RPMI7951 (cell line): ENCODE measurements around the gene ITGB4. TPM values are rescaled to one million over a fixed set of nuclear protein-coding genes. Genes with fewer than 3 reads are reported as not detected.

ENCODE experiments used
- DNase-seq: peaks from one replicate; pipeline ENCODE4 v3.0.0-alpha.2; 2012; ENCODE audit warnings: low read depth
- total RNA-seq: library from RNA; depleted of rRNA; stranded (reverse); fragments of >200 nt; shearing (Covaris generic); gene quantifications from 2 replicates; pipeline ENCODE4 v1.2.3, GENCODE V29; 2014; rRNA removed

The ITGB4 gene
- total RNA-seq = 0.36 and 0.39 TPM in 2 replicates

DNA sequence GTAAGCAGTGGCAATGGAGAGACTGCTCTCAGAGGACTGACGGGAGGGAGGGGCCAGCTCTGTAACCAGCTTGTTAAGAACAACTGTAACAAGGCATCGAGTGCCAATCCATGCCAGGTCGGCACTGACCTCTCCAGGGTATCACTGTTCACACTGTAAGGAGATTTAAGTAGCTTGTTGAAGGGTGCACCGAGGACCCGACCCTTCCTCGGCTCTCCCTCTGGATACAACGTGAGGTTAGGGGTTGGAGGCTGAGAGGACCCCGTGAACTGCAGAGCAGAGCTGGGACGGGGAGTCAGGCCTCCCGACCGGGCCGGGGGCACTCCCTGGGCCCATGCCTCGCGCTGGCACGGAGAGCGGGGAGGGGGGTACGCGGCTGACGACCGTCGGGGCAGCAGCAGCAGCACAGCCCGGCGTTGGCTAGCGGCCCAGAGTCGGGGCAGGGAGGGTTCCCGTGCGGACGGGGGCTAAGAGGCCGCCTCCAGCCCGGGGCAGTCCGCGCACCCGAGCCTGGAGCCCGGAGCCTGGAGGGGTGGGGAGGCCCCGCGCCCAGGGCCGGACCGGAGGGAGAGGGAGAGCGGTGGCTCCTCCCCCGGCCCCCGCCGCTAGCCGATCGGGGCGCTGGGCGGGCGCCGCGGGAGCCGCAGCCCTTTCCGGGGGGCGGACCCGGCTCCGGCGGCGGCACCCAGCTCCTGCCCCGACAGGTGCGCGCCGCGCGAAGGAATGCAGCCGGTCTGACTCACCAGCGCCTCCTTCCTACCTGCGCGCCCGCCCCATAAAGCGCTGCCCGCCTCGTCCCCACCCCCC, at the start of gene ITGB4:
TSS of gene ITGB4 (plus strand) at position 804 of the 807 bp plus-strand sequence. CDS start 3,245 bp downstream, outside the sequence.
- no peak for DNase-seq

DNA sequence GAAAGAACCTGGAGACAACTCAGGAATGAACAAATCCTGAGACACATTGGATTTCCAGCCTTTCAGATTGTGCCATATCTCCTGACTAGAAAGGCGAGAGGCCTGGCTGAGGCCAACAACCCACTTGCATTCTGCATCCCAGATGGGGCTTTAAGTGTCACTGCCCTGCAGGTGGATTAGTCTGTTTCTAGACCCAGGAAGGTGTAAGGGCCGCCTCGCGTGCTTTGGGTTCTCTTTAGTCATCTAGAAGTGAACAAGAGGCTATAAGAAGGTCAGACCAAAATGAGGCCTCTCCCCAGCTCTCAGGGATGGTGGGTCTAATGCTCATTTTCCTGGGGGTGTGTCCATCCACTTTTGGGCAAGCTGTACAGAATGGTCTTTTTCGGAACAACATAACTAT, 49.2 kb upstream of the ITGB4 start:
- no peak for DNase-seq

DNA sequence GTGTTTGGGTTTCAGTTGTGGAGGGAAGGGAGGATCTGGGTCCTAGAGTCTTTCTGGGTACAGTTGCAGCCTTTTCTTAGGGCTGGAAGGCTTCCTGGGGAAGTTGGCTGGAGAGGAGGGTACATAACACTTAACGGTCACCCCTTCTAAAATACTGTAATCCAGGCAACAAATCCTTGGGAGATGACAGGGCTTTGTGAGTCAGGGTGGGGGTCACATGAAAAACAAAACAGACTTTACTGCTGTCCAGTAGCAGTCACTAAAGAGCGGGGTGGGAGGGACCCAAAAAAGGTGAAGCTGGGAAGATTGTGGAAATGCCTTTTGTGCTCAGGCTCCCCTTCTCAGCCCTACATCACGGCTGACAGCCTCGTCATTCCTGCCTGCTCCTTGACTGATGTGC, 47.8 kb upstream of the ITGB4 start:
- no peak for DNase-seq

DNA sequence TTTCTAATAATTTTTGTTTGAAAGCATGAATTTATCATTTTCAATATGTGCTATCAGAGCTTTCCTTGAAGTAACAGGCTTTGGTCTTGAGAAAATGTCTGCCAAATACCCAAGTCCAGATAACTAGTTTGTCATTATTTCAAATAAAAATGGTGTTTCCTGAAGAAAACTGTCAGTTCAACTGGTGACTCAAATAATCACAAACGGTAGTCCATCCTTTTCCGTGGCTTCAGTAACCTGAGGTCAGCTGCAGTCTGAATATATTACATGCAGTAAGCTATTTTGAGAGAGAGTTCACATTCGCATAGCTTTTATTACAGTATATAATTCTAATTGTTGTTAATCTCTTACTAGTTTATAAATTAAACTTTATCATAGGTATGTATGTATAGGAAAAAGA, 44.8 kb upstream of the ITGB4 start:
- DNase-seq = no peak

DNA sequence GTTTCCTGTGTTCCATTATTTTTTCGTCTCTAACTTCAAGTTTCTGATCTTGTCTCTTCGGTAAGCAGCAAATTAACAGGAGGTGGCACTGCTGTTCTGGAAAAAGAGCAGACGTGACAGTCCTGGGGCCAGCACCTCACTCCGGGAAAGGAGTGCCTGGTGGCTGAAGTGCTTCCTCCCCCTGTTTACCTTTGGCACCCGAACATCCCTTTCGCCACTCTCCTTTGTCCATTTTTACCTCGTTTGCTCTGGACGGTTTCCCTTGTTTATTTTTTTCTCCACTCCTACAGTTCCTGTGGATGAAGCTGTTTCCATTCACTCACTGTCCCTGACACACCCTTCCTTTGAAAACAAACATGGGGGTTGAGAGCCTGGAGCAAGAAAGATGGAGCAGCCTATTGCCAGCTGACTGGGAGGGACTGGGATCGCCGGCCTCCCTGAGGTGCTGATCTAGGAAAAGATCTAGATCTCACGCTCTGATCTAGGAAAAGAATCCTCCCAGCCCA, 41.5 kb upstream of the ITGB4 start:
- no peak for DNase-seq

DNA sequence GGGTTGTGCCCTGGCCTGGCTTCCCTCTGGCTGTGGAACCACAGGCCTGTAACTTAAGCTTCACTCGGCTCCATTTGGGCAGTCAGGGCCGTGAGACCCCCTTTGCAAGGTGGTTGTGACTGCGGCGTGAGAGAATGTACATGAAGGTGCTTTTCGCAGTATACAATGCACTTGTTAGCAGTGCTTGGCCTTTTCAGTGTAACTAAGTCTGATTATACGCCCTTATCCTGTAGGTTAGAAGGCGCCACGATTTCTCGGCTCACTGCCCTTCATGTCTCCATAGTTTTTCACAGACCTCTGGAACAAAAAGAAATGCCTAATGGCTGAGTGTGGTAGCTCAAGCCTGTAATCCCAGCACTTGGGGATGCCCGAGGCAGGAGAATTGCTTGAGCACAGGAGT, 40.8 kb upstream of the ITGB4 start:
- DNase-seq = no peak

DNA sequence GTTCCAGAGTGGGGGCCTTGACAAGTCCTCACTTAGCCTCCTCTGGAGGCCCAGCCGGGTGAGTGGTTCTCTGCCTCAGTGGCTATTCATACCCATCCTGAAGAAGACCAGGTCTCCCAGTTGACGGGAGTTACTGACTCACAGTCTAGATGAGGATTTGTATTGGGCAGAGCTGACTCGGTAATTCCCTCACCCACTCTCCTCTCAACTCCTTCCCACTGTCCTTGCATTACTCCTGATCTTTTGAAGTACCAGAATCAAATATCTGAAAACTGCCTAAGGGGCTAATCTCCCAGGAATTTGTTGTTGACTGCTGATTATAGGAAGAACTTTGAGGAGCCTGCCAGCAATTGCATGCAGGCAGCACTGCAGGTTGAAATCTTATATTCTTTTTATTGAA, 40.0 kb upstream of the ITGB4 start:
- peak; percentile 64 for DNase-seq

DNA sequence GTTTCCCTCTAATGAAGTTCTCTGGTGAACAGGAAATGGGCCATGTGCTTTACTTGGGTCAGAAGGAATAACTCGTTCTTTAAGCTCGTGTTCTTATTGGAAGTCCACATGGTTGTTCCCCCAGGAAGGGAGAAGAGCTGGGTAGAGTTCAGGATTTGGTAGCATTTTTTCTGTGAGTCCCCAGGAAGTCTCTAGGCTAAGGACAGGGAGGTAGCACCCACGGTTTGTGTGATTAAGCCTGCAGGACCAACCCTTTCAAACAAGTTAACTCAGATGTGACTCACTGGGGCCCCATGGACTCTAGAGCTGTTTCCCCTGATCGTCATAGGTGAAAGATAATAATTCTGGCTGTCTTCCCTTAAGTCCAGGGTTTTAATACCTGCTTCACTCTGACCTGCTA, 37.7 kb upstream of the ITGB4 start:
- peak; percentile 72 for DNase-seq

DNA sequence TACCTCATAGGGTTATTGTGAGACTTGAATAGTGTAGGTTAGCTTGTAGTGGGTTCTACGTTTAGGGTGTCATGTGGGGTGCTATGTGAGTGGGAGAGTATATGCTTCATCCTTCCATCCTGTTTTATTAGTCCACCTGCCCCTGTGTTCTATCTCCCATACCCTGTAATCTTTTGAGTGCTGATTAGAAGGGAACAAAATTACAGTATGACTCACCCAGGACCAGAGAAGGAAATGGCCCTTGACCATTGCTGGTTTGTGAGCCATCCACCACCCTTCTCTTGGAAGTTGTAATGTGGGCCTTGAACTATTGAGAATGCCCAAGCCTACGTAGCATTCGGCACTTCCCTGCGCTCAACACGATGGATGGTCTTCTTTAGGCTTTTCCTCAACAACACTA, 37.0 kb upstream of the ITGB4 start:
- DNase-seq = no peak

DNA sequence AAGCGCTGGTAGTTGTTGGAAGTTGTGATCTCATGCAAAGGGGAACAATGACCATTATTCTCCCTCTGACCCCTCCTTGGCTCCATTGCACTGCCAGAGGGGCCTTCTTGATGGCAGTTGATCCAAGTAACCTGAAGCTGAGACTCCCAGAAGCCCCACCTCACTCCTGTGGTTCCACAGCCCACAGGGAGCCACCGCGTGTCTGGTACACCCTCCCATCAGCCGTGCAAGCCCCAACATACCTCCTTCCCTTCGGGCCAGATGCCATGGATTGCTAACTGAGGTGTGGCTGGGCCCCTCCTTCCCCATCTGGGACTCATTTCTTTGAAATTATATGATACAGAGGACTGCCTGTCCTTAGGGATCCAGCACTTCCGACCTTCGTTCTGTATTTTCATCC, 36.3 kb upstream of the ITGB4 start:
- DNase-seq = peak; percentile 50

DNA sequence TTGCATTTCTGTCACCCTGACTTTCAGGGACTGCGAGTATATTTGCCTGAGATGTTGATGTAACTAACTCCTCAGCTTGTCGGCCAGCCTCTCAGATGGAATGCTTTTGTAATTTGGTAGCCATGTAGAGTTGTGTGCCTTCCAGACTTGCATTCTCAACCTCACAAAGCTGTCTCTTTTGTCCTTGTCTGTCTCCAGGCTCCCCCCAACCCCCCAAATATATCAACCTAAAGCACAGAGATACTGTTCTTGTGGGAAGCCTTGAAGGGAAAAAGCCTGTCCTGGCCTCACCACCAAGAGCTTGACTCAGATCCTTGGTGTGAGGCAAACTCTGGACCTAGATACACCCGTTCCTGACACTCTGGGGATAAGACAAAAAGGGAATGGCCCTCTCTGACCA, 35.8 kb upstream of the ITGB4 start:
- no peak for DNase-seq

DNA sequence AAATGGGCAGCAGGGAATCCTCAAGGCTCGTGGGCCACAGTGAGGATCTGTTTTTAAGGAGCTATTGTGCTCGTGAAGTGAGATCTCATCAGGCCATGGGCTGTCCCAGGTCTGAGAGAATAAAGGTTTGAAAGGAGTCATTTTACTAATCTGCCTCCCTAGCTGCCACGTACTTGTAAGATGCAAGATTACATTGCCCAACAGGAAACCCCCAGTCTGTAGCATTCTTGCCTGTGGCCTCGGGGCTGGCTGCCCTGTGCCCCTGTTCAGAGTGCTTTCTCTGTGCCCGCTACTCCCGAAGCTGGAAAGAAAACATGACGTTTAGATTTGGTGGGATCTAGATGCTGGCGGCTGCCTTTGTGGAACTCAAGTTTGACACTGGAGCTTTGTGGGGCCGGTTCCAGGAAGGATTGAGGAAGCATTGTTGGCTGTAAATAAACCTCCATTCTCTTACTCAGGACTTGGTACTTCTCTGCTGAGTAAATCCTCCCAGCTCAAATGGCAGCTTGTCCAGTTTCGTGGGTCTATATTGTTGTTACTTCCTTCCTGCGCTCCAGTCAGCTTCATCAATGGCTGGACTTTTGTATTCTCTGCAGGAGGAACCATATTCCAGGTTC, 32.9 kb upstream of the ITGB4 start:
- DNase-seq = peak; percentile 48

DNA sequence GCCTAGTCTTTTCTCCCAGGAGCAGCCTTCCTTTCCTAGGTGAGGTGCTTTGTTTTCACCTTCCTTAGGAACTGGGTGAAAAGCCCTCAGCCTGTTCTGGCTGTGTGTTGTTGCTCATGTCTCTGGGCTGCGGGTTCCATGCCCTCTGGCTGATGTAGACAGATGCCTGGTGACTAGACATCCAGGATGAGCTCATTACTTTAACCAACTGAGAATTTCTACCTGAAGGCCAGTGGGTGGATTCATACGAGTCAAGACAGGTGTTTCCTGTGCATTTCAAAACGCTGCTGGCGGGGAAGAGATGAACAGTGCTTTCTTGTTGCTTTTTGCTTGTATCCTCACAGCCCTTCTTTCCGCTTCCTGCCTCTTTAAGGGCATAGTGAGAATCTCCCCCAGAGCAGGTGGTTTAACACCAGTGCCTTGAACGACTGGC, 31.8 kb upstream of the ITGB4 start:
- DNase-seq = no peak

DNA sequence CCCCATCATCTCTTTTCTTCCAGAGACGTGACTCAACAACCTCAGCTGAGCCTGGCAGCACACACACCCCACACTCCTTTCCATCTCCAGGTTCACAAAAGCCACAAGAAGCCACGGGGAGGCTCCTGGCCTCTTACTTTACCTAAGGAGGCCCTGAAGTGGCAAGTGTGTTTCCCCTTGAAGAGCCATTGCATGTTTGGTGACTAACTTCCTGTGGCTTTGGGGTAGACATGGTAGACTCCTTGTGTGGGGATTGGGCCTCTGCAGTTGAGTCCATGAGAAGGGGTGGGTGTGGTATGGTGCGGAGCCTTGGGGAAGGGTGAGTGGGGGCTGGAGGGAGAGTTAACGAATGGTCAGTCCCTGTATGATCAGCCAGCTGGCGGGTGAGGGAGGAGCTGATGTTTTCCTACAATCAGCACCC, 29.9 kb upstream of the ITGB4 start:
- DNase-seq = peak; percentile 95

DNA sequence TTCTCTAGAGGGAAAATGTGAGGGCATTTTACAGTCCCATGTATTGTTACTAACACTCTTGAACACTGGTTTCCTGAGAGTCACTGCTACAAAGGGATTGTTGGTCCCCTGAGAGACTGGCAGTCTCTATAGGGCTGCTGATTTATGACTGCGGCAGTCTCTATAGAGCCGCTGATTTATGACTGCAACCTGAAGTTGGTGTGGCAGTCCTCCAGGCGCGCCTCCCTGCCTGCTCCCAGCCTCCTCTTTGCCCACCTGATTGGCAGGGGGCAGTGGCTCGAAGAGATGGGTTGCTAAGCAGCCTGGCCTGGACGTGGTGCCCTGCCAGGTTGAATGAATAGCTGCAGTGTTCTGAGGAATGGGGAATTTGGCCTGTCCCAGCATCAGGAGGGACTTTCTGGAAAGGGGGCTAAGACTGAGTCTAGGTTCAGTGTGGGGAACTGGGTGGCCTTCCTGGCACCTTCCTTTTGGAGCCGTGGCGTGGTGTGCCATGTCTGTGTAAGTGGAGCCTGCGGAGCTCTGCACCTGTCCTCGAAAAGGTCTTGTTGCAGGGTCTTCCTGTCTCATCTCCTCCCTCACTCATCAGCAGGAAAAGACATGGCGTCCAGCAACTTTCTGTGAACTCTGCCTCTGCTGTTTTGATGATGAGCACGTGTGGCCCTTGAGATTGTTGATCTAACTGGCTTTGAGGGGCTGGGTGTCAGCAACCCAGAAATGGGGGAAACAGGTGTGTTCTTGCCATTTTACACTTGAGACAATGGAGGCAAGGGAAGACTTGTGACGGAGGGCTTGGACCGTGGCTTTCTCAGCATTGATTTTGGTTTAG, 29.2 kb upstream of the ITGB4 start:
- no peak for DNase-seq

DNA sequence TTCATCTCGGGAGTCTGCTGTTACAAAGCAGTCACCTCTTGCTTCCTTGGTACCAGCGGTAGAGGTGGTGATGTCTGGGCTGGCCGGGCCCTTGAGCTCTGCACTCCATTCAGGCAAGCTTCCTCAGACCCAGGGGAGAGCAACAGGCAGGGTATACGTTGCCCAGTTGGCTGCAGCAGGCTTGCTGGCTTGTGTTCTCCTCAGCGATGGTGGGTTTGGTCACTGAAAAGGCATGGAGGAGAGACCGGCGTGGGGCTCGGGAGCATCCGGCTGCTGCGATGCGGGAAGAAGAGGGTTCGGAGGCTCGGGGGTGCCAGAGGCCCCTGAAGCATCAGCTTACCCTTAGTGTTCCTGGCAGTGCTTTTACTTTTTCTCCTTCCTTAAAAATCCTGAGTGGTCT, 28.3 kb upstream of the ITGB4 start:
- DNase-seq = no peak

DNA sequence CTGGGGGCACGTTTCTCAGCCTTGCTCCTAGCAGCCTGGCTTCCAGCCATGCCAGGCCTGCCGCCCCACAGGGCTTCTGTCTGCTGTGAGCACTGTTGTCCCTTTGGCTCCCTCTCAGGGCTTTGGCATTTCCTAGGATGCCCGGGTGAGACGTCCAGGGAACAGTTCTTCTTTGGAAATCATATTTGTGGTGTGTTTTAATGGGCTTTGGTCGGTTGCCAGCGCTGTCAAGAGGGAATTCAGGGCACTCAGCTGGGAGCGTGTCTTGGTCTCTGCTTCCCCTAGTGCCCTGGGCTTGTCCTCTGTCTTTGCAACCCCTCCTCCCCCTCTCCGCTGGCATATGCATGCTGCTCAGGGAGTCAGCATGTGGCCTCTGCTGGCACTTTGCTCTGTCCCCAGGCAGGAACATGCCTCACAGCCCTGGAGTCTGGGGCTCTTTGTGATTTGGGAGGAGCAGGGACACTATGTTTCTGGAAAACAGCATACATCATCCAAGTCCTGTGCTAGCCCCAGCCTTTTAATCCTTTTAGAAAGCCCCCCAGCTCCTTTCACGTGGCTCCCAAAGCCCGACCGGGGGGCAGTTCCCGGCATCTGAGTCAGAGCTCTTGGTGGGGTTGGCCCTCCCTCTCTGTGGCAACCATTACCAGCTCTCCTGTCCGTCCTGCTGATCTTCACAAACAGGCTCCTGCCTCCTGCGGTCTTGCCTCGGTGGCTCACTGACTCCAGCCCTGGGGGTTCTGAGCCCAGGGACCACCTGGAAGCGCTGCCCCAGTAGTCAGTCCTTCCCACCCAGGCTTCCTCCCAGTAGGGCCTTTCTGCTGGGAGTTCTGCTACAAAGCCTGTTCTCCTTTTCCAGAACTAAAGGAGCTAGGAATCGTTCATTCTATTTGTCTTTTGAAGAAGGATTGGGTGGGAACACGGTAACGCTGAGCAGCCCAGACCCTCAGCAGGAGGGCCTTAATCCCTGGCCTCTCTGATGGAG, 27.5 kb upstream of the ITGB4 start:
- peak; percentile 98 for DNase-seq

DNA sequence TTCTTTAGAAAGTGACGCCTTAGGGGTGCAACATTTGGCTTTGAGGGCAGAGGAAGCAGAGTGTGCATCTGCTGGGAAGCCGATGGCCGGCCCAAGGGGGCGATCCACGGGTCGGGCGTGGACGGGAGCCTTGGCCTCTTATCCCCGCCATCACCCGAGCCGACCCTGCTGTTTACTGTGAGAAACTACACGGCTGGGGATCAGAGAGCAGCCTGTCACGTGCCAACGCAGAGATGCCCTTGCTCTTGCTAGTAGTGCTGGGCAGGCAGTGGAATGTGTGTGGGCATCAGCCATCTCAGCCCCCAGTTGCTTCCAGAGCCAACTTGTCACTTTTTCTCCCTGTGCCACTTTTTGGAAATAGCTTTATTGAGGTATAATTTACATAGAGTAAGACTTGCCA, 26.7 kb upstream of the ITGB4 start:
- no peak for DNase-seq

DNA sequence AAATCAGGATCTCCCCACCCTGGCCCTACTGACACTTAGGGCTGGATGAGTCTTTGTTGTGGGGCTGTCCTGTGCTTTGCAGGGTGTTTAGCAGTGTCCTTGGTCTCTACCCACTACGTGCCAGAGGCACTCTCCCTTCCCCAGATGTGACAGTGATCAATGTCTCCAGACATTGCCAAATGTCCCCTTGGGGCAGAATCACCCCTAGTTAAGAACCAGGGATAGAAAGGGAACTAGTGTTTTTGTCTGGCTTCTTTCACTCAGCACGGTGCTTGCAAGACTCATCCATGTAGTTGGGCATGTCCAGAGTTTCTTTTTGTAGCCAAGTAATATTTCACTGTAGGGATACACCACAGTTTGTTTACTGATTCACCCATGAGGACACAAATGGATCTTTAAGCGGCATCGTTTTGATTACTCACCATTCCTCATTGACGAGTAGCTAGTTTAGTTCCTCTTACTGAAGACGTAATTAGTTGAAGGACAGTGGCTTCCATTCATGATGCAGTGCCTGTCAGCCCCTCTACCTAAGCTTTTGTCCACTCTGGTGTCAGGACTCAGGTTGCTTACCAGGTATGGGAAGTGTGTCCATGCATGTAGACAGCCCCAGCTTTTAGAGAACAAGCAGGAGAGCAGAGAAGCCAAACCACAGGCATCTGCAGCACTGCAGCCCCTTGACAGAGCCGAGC, 26.0 kb upstream of the ITGB4 start:
- DNase-seq = peak; percentile 75

DNA sequence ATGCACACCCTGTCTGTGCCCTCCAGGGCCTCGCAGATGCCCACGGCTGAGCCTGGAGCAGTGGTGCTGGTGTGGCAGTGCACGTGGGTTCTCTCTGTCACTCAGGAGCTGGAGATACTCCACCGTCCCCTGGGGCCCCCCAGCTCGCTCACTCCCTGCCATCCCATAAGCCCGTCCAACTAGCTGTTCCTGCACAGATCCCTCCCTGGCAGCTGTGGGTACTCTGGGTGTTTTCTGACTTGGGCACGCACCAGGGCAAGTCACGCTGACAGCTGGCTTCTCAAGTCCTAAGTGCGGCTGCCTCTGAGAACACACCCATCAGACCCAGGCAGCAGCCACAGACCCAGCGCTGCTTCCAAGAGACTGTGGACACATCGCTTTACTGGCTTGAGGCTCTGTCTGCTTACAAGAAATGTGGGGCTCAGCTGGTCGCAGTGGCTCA, 25.4 kb upstream of the ITGB4 start:
- DNase-seq = peak; percentile 68
